Measurements from ENCODE around the gene MYO5B. TPM values are rescaled to one million over a fixed set of nuclear protein-coding genes. Genes with fewer than 3 reads are reported as not detected.

MYO5B gene
- total and polyA plus RNA-seq, 10 of the 15 experiments (the other 5 are each of a cell fraction or from before 2014, with no cell fraction given) = 2.5 to 4.5 (median 3.3) TPM

DNA sequence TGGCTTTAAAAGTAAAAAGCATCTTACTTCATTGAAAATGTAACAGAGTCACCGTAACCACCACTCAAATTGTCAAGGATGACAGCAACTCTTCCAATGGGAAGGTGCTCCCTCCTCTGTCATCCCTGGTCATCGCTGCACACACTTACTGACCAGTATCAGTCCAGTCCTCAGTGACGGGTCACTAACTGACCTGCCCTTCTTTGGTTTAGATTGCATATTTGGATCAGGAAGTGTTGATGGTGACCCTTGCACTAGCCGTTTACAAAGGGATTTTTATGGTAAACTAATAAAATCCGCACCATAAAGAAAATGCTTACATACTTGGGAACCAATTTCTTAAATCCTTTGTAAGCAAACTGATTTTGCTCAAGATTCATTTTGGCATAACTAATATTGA is 239.7 kb downstream of the MYO5B start:
- BruUV-seq (replicated peaks) = no TSS peak
- SMC1A ChIA-PET (ENCODE audit: uncharacterized antibody, unreplicated experiment) = no interaction called here
- 41% methylated on average over 5 of the region's 5 CpGs for WGBS (ENCODE audit: insufficient coverage, insufficient replicate concordance, low lambda C conversion rate, missing lambda C conversion rate)
- Histone ChIP-seq H3K27me3 (replicated peaks in 1 of 2; ENCODE audit: control insufficient read depth in 2 of 2, insufficient read depth in 2 of 2, low read length in 1 of 2) (no peaks in the 10 kb centered on the region; a peak in 2 of 4 replicates), H3K9ac (ENCODE audit: control insufficient read depth, insufficient read depth, low read length) (no peak overlapping the region), H2AFZ (ENCODE audit: control insufficient read depth, low read depth, low read length) (no peak overlapping the region), H4K20me1 (ENCODE audit: control insufficient read depth, insufficient read depth) (no peaks in the 10 kb centered on the region), H3K4me1 (ENCODE audit: control insufficient read depth, insufficient read depth, low read length) (no peaks in the 10 kb centered on the region; the same call in 1 of the 2 replicates), H3K27ac (ENCODE audit: control insufficient read depth, insufficient read depth) (no peak overlapping the region), H3K4me2 (ENCODE audit: control insufficient read depth, insufficient read depth) (no peak overlapping the region), H3K4me3 (no peak overlapping the region), H3K79me2 (ENCODE audit: control insufficient read depth, insufficient read depth, low read length) (no peaks in the 10 kb centered on the region), H3K36me3 (ENCODE audit: control insufficient read depth in 2 of 2, insufficient read depth in 2 of 2, low read length in 1 of 2) (no peaks in the 10 kb centered on the region), H3K9me3 (replicated peaks; ENCODE audit: control insufficient read depth, insufficient read depth, low read length) (no peaks in the 10 kb centered on the region)
- no peak for TF ChIP-seq GABPA (IDR thresholded peaks at IDR 0.05; ENCODE audit: low read depth)
- TF ChIP-seq HDAC6 (IDR thresholded peaks at IDR 0.05; ENCODE audit: unreplicated experiment) = no peak
- no peak for TF ChIP-seq SUZ12 (IDR thresholded peaks at IDR 0.05; ENCODE audit: unreplicated experiment)
- TF ChIP-seq, protein P1, sequence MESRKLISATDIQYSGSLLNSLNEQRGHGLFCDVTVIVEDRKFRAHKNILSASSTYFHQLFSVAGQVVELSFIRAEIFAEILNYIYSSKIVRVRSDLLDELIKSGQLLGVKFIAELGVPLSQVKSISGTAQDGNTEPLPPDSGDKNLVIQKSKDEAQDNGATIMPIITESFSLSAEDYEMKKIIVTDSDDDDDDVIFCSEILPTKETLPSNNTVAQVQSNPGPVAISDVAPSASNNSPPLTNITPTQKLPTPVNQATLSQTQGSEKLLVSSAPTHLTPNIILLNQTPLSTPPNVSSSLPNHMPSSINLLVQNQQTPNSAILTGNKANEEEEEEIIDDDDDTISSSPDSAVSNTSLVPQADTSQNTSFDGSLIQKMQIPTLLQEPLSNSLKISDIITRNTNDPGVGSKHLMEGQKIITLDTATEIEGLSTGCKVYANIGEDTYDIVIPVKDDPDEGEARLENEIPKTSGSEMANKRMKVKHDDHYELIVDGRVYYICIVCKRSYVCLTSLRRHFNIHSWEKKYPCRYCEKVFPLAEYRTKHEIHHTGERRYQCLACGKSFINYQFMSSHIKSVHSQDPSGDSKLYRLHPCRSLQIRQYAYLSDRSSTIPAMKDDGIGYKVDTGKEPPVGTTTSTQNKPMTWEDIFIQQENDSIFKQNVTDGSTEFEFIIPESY (IDR thresholded peaks at IDR 0.05) = no peak
- DNase-seq (ENCODE audit: low read depth, low spot score) (no peak), ATAC-seq (no peak), FAIRE-seq (no peak)
- CTCF ChIA-PET = no interaction called here
- in situ Hi-C loops (cut with MboI) = no loop called here
- RAD21 ChIA-PET (ENCODE audit: unreplicated experiment) = no interaction called here
- intact Hi-C loops (cut with micrococcal nuclease; ENCODE audit: unreplicated experiment) = no loop called here
- POLR2A ChIA-PET = no interaction called here

DNA sequence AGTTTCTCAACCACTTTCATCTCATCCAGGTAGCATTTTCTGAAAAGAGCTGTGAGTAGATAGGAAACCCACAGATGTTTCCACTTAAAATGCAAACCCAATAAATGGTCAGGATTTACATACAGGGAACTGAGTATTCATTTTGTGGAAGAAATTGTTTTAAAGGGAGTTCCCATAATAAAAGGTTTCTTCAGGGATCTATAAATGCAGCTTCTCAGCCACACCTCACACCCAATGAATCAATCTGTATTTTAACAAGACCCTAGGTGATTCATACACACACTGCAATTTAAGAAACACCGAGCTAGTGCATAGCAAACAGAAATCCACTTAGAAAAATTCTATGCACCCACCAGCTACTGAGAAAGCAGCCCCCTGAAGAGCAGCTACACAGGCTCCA is 241.6 kb downstream of the MYO5B start:
- Histone ChIP-seq H3K36me3 (ENCODE audit: control insufficient read depth in 2 of 2, insufficient read depth in 2 of 2, low read length in 1 of 2) (no peaks in the 10 kb centered on the region), H3K9ac (ENCODE audit: control insufficient read depth, insufficient read depth, low read length) (no peak overlapping the region), H2AFZ (ENCODE audit: control insufficient read depth, low read depth, low read length) (no peak overlapping the region), H3K79me2 (ENCODE audit: control insufficient read depth, insufficient read depth, low read length) (no peaks in the 10 kb centered on the region), H3K4me3 (no peak overlapping the region), H3K4me1 (ENCODE audit: control insufficient read depth, insufficient read depth, low read length) (no peaks in the 10 kb centered on the region), H3K27me3 (replicated peaks in 1 of 2; ENCODE audit: control insufficient read depth in 2 of 2, insufficient read depth in 2 of 2, low read length in 1 of 2) (peaks cover 0 to 2% of the 10 kb centered on the region in 2 experiments; a peak in 2 of 4 replicates), H3K9me3 (replicated peaks; ENCODE audit: control insufficient read depth, insufficient read depth, low read length) (no peaks in the 10 kb centered on the region), H4K20me1 (ENCODE audit: control insufficient read depth, insufficient read depth) (no peaks in the 10 kb centered on the region), H3K4me2 (ENCODE audit: control insufficient read depth, insufficient read depth) (no peak overlapping the region), H3K27ac (ENCODE audit: control insufficient read depth, insufficient read depth) (no peak overlapping the region)
- intact Hi-C loops (cut with micrococcal nuclease; ENCODE audit: unreplicated experiment) (no loop called here), in situ Hi-C loops (cut with MboI) (no loop called here)
- FAIRE-seq (no peak), DNase-seq (ENCODE audit: low read depth, low spot score) (no peak), ATAC-seq (no peak)
- CTCF ChIA-PET = interaction anchor here (0.6 kb wide), 1 partner anchor 445 kb away, joined by 3 read pairs; no protein-coding TSS in a partner anchor
- RAD21 ChIA-PET (ENCODE audit: unreplicated experiment) = no interaction called here
- WGBS (ENCODE audit: insufficient coverage, insufficient replicate concordance, low lambda C conversion rate, missing lambda C conversion rate) = 0% methylated on average over 1 of the region's 1 CpG
- POLR2A ChIA-PET = interaction anchor here (0.6 to 0.8 kb wide), 2 partner anchors 459 to 466 kb away, joined by 3 read pairs; no protein-coding TSS in a partner anchor
- SMC1A ChIA-PET (ENCODE audit: uncharacterized antibody, unreplicated experiment) = interaction anchor here (0.6 kb wide), 1 partner anchor 18 kb away, joined by 3 read pairs; no protein-coding TSS in a partner anchor
- BruUV-seq (replicated peaks) = no TSS peak
- TF ChIP-seq ZNF274 (IDR thresholded peaks at IDR 0.05; ENCODE audit: insufficient read depth, insufficient read length) (no peak), STAT1 (conservative IDR thresholded peaks at IDR 0.05) (no peak), RFX5 (IDR thresholded peaks at IDR 0.05; ENCODE audit: low read depth, low read length) (no peak), SMAD5 (IDR thresholded peaks at IDR 0.05; ENCODE audit: low read depth) (no peak)
- TF ChIP-seq, protein P2, sequence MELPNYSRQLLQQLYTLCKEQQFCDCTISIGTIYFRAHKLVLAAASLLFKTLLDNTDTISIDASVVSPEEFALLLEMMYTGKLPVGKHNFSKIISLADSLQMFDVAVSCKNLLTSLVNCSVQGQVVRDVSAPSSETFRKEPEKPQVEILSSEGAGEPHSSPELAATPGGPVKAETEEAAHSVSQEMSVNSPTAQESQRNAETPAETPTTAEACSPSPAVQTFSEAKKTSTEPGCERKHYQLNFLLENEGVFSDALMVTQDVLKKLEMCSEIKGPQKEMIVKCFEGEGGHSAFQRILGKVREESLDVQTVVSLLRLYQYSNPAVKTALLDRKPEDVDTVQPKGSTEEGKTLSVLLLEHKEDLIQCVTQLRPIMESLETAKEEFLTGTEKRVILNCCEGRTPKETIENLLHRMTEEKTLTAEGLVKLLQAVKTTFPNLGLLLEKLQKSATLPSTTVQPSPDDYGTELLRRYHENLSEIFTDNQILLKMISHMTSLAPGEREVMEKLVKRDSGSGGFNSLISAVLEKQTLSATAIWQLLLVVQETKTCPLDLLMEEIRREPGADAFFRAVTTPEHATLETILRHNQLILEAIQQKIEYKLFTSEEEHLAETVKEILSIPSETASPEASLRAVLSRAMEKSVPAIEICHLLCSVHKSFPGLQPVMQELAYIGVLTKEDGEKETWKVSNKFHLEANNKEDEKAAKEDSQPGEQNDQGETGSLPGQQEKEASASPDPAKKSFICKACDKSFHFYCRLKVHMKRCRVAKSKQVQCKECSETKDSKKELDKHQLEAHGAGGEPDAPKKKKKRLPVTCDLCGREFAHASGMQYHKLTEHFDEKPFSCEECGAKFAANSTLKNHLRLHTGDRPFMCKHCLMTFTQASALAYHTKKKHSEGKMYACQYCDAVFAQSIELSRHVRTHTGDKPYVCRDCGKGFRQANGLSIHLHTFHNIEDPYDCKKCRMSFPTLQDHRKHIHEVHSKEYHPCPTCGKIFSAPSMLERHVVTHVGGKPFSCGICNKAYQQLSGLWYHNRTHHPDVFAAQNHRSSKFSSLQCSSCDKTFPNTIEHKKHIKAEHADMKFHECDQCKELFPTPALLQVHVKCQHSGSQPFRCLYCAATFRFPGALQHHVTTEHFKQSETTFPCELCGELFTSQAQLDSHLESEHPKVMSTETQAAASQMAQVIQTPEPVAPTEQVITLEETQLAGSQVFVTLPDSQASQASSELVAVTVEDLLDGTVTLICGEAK (IDR thresholded peaks at IDR 0.05; ENCODE audit: borderline replicate concordance) = no peak
- TF ChIP-seq, protein P3, sequence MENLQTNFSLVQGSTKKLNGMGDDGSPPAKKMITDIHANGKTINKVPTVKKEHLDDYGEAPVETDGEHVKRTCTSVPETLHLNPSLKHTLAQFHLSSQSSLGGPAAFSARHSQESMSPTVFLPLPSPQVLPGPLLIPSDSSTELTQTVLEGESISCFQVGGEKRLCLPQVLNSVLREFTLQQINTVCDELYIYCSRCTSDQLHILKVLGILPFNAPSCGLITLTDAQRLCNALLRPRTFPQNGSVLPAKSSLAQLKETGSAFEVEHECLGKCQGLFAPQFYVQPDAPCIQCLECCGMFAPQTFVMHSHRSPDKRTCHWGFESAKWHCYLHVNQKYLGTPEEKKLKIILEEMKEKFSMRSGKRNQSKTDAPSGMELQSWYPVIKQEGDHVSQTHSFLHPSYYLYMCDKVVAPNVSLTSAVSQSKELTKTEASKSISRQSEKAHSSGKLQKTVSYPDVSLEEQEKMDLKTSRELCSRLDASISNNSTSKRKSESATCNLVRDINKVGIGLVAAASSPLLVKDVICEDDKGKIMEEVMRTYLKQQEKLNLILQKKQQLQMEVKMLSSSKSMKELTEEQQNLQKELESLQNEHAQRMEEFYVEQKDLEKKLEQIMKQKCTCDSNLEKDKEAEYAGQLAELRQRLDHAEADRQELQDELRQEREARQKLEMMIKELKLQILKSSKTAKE (IDR thresholded peaks at IDR 0.05; ENCODE audit: low read depth, poor library complexity, severe bottlenecking) = no peak
